HUES64 (cell line): Measurements from ENCODE around the gene TPSG1.
"Not testable (repeated sequence)": the region's sequence is repeated elsewhere in the genome, so short reads cannot be mapped to it uniquely, and the experiment has no call there.

Source experiments
- H3K27ac ChIP-seq: 2 replicates; pipeline ENCODE4 v1.7.0; 2013; ENCODE audit warnings: low read depth, low read length, inconsistent platforms
- H3K27me3 ChIP-seq: 2 replicates; pipeline ENCODE4 v1.6.1; 2013; ENCODE audit warnings: mild to moderate bottlenecking, low read length; ENCODE audit not compliant: insufficient read depth
- H3K36me3 ChIP-seq: 2 replicates; pipeline ENCODE4 v1.6.1; 2013; ENCODE audit warnings: mild to moderate bottlenecking, low read length; ENCODE audit not compliant: insufficient read depth
- H3K4me1 ChIP-seq: 2 replicates; pipeline ENCODE4 v1.6.1; 2013; ENCODE audit warnings: mild to moderate bottlenecking, low read length, moderate library complexity; ENCODE audit not compliant: insufficient read depth
- H3K4me3 ChIP-seq: 2 replicates; pipeline ENCODE4 v1.5.1; 2013; ENCODE audit warnings: mild to moderate bottlenecking, low read length, moderate library complexity
- H3K9ac ChIP-seq: 2 replicates; pipeline ENCODE4 v1.6.1; 2013; ENCODE audit warnings: mild to moderate bottlenecking, low read depth, low read length
- H3K9me3 ChIP-seq: 2 replicates; pipeline ENCODE4 v1.6.1; 2013; ENCODE audit warnings: low read depth, low read length; ENCODE audit not compliant: insufficient read depth
- WGBS: fragments of 150-250, 120-280 bp; methylation state at CpG from one replicate; pipeline ENCODE4 v1.1.7; 2013; ENCODE audit warnings: missing lambda C conversion rate; 5-methylcytosine and 5-hydroxymethylcytosine counted together

Gene TPSG1

DNA sequence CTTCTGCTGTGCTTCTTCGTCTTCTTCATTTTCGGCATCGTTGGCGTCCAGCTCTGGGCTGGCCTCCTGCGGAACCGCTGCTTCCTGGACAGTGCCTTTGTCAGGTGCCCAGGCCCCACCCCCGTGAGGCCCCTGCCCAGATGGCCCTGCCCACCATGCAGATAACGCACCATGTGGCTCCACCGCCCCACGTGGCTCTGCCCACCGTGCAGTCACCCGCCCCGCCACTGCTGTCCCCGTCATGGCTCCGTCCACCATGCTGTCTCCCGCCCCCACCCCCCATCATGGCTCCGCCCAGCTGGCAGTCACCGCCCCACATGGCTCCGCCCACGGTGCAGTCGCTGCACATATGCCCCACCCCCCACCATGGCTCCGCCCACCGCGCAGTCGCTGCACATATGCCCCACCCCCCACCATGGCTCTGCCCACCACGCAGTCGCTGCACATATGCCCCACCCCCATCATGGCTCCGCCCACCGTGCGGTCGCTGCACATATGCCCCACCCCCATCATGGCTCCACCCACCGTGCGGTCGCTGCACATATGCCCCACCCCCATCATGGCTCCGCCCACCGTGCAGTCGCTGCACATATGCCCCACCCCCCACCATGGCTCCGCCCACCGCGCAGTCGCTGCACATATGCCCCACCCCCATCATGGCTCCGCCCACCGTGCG, 26.3 kb downstream of the TPSG1 start:
- not testable (repeated sequence) for H3K27ac ChIP-seq, H3K9ac ChIP-seq, H3K4me1 ChIP-seq, H3K27me3 ChIP-seq, H3K36me3 ChIP-seq, H3K9me3 ChIP-seq, H3K4me3 ChIP-seq
- 87% methylated on average over 30 of the region's 44 CpGs for WGBS

DNA sequence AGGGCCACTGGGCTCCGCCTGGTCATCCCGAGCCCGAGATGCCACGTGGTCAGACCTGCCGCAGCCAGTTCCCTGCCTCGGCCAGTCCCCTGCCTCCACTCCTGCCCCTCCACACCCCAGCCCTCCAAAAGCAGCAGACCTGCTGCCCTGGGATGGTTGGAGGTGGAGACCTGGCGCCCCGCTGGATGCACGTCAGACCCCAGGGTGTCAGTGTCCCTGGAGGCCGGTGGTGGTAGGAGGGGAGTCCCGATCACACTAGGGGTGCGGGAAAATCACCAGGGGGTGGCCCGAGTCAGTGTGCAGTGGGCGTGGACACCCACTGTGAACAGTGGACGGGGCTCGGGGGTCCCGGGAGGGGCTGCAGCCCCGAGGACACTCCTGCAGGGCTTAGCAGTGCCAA, 26.9 kb downstream of the TPSG1 start:
- 0 out of 2 replicates have a peak, but pooled peaks cover 3% of the 10 kb centered on the region for H3K36me3 ChIP-seq
- no peaks in the 10 kb centered on the region for H3K9me3 ChIP-seq
- no peaks in the 10 kb centered on the region for H3K27me3 ChIP-seq
- H3K4me3 ChIP-seq = no peak overlapping the region
- no peak overlapping the region for H3K9ac ChIP-seq
- H3K4me1 ChIP-seq = no peaks in the 10 kb centered on the region
- H3K27ac ChIP-seq = no peak overlapping the region
- WGBS = 91% methylated on average over 18 of the region's 18 CpGs

DNA sequence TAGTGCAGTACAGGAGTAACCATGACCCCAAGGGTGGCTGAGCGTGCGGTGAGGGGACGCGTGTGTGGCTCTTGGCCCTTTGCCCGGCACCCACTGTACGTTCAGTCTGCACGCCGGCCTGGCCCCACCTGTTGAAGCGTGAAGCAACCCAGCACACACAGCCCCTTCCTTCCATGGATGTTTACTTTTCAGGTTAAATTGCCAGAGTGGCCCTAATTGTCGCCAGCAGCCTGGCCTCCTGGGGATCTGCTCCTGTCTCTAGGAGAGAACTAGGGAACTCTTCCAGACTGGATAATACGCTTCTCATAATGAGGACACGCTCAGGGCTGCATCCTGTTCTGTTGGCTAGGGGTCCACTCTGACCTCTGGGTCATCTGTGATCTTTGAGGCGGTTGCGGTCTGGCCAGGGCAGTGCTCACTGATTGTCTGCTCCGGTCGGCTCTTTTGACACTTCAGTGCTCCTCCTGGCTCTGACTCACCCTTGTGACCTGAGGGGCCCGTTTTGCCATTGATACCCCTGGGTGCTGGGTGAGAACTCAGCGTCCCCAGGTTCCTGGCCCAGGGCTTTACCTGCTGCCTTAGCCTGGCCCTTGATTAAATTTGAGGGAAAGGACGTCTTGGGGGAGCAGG, 27.7 kb downstream of the TPSG1 start:
- Histone ChIP-seq H3K9ac (no peak overlapping the region), H3K4me1 (no peaks in the 10 kb centered on the region), H3K27me3 (no peaks in the 10 kb centered on the region), H3K36me3 (0 out of 2 replicates have a peak, but pooled peaks cover 3% of the 10 kb centered on the region), H3K27ac (no peak overlapping the region), H3K9me3 (no peaks in the 10 kb centered on the region), H3K4me3 (no peak overlapping the region)
- 93% methylated on average over 19 of the region's 19 CpGs for WGBS

DNA sequence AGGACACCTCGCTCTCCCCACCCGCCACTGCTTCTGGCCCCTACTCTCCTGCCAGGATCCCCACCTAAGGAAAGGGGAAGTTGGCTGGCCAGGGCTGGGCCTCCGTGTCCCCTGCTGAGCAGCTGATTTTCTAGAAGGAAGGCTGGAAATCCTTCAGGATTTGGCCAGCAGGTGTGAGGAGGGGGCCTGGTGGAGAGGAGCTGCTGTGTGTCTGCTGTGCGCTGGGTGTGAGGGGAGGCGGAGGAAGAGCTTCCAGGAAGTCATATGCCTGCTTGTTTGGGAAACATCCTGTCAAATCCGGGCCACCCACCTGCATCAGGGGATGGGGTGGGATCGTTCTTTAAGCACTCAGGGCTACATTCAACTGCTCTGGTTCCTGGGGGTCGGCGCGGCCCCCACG, 28.6 kb downstream of the TPSG1 start:
- Histone ChIP-seq H3K9me3 (no peaks in the 10 kb centered on the region), H3K9ac (no peak overlapping the region), H3K27ac (no peak overlapping the region), H3K36me3 (0 out of 2 replicates have a peak, but pooled peaks cover under 1% of the 10 kb centered on the region), H3K27me3 (no peaks in the 10 kb centered on the region), H3K4me3 (no peak overlapping the region), H3K4me1 (no peaks in the 10 kb centered on the region)
- WGBS = 88% methylated on average over 11 of the region's 11 CpGs

DNA sequence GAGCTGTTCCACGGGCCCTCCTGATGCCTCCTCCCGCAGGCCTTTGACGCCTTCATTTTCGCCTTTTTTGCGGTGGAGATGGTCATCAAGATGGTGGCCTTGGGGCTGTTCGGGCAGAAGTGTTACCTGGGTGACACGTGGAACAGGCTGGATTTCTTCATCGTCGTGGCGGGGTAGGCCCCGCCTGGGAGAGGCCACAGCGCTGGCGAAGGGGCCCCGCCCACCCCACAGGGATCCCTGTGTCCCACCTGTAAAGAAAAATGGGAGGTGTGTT, 29.7 kb downstream of the TPSG1 start:
- WGBS = 92% methylated on average over 14 of the region's 14 CpGs
- no peak overlapping the region for H3K9ac ChIP-seq
- no peaks in the 10 kb centered on the region for H3K9me3 ChIP-seq
- H3K27ac ChIP-seq = no peak overlapping the region
- H3K4me1 ChIP-seq = no peaks in the 10 kb centered on the region
- H3K27me3 ChIP-seq = no peaks in the 10 kb centered on the region
- H3K36me3 ChIP-seq = no peaks in the 10 kb centered on the region
- no peak overlapping the region for H3K4me3 ChIP-seq

DNA sequence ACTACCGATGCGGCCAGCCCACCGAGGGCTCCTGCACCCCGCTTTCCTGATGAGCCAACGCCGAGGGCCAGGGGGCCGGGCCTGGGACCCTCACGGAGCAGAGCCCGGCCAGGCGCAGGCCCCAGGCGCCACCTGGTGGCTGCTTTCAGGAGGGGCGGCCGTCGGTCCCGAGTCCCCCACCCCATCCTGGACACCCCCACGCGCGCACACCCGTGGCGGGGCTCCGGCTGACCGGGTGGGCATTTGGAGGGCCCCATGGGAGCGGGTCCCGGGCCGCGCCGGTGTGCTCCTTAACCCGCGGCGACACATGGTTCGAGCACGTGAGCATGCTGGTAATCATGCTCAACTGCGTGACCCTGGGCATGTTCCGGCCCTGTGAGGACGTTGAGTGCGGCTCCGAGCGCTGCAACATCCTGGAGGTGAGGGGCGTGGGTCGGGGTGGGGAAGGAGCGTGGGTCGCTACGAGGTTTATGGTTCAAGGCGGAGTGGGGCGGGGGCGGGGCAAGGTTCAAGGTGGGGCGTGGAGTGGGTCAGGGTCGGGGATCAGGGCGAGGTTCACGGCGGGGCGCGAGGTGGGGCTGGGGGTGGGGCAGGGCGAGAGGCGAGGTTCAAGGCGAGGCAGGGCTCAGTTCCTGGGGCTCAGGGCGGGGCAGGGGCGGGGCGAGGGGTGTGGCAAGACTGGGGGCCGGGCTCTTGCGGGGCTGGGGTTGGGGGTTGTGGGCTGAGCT, 30.2 kb downstream of the TPSG1 start:
- Histone ChIP-seq H3K36me3 (no peaks in the 10 kb centered on the region), H3K9me3 (no peaks in the 10 kb centered on the region), H3K4me3 (no peak overlapping the region), H3K4me1 (no peaks in the 10 kb centered on the region), H3K9ac (no peak overlapping the region), H3K27ac (no peak overlapping the region), H3K27me3 (no peaks in the 10 kb centered on the region)
- WGBS = 66% methylated on average over 58 of the region's 61 CpGs

DNA sequence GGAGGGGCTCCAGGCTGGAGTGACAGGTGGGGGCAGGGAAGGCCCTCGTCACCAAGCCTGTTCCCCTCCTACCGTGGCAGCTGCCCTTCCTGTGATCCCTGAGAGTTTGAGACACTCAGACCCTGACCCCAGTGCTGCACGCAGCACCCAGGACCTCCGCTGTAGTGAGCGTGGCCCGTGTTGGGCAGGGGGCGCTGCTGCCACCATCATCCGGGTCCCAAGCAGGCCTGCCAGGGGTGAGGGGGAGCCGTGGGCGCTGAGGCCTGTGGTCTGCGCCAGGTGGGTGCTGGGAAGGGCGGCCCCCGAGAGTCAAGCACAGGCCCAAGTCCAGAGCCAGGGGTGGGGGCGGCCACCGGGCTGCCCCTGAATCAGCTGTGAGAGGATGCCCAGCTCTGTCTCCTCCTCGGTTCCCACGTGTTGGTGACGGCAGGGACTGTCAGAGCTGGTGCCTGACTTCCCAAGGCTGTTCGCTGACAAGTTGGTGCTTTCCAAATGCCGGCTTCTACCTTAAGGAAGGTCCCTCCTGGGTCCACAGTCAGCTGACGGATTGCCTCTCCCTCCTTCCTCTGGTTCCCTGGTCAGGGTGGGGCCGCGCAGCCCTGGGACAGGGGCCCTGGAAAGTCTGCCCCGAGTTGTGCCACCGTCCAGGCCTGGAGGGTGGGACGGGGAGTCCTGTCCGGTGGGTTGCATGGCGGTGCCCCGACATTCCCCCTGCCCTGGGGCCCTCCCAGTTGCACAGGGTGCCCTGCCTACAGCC, 31.1 kb downstream of the TPSG1 start:
- WGBS = 86% methylated on average over 29 of the region's 29 CpGs
- H3K36me3 ChIP-seq = no peaks in the 10 kb centered on the region
- no peak overlapping the region for H3K27ac ChIP-seq
- no peaks in the 10 kb centered on the region for H3K4me1 ChIP-seq
- no peaks in the 10 kb centered on the region for H3K9me3 ChIP-seq
- H3K27me3 ChIP-seq = no peaks in the 10 kb centered on the region
- H3K4me3 ChIP-seq = no peak overlapping the region
- H3K9ac ChIP-seq = no peak overlapping the region

DNA sequence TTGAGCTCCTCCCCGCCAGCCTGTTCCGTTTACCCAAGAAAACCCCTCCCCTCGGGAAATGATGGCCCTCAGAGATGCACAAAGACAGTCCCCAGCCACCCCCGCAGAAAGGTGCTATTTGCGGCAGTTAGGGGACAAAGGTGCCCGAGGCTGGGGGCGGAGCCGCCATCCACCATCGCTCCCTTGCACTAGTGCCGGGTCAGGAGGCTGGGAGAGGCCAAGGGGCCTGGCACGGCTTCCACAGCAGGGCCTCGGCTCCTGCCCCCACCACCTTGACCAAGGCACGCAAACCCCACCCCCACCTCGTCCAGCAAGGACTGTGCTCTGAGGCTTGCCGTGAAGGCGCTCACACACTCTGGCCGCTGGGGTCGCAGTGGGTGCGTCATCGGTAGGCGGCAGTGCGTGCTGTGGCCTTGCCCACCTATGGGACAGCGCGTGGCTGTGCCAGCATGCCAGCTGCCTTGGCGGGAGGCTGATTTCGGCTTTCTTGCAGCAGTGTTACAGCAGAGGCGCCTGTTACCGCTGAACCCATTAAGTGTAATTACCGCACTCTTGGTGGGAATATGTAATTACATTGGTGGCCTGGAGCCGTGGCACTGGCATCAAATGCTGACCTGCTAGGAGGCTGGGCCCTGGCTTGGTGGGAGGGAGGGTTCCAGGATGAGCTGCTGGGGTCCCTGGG, 31.8 kb downstream of the TPSG1 start:
- H3K27me3 ChIP-seq = no peaks in the 10 kb centered on the region
- H3K4me3 ChIP-seq = no peak overlapping the region
- no peaks in the 10 kb centered on the region for H3K4me1 ChIP-seq
- WGBS = 78% methylated on average over 30 of the region's 30 CpGs
- H3K27ac ChIP-seq = no peak overlapping the region
- H3K36me3 ChIP-seq = no peaks in the 10 kb centered on the region
- H3K9ac ChIP-seq = no peak overlapping the region
- H3K9me3 ChIP-seq = no peaks in the 10 kb centered on the region

DNA sequence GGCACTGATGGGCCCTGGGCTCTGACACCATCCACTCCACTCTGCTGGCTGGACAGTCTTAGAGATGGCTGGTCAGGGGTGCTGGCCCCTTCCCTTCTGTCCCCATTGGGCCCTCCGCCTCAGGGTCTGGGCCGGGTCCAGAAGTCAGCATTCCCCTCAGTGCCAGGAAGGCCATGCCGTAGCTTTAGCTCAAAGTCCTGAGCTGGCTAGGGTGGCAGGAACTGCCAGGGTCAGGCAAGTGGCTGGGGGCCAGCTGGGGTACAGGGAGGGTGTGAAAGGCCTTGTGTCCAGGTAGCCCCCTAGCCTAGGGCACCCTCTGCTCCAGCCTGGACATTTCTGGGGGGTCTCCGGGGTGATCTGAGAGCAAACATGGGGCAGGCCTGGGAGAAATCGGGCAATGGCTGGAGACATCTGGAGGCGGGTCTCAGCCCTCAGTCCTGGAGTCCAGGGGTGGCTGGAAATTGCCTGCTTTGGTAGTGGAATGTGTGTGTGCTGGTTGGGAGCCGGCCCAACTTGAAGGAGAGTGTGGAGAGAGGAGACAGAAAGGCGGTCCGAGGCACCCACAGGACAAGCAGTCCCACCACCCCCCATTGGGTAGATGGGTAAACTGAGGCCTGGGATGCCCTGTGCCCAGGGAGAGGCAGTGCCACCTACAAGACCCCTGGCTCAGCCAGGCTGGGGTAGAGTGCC, 32.5 kb downstream of the TPSG1 start:
- H3K9ac ChIP-seq = no peak overlapping the region
- no peaks in the 10 kb centered on the region for H3K36me3 ChIP-seq
- no peaks in the 10 kb centered on the region for H3K4me1 ChIP-seq
- H3K27me3 ChIP-seq = no peaks in the 10 kb centered on the region
- no peak overlapping the region for H3K27ac ChIP-seq
- no peak overlapping the region for H3K4me3 ChIP-seq
- no peaks in the 10 kb centered on the region for H3K9me3 ChIP-seq
- 90% methylated on average over 7 of the region's 9 CpGs for WGBS

DNA sequence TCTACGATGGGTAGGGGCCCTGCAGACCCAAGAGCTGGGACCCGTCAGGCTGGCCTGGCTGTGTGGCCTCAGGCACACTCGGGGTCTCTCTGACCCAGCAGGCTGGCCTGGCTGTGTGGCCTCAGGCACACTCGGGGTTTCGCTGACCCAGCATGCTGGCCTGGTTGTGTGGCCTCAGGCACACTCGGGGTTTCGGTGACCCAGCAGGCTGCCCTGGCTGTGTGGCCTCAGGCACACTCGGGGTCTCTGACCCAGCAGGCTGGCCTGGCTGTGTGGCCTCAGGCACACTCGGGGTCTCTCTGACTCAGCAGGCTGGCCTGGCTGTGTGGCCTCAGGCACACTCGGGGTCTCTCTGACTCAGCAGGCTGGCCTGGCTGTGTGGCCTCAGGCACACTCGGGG, 34.3 kb downstream of the TPSG1 start:
- H3K27me3 ChIP-seq, H3K36me3 ChIP-seq, H3K9me3 ChIP-seq, H3K27ac ChIP-seq, H3K9ac ChIP-seq, H3K4me3 ChIP-seq, H3K4me1 ChIP-seq: not testable (repeated sequence)
- 91% methylated on average over 11 of the region's 11 CpGs for WGBS
